Measurements from ENCODE around the gene C1orf226. TPM values are rescaled to one million over a fixed set of nuclear protein-coding genes. Genes with fewer than 3 reads are reported as not detected.
"Not testable (repeated sequence)": the region's sequence is repeated elsewhere in the genome, so short reads cannot be mapped to it uniquely, and the experiment has no call there.

The C1orf226 gene
- total RNA-seq, 1 experiment from 2014 or later, result 34.3 TPM

DNA sequence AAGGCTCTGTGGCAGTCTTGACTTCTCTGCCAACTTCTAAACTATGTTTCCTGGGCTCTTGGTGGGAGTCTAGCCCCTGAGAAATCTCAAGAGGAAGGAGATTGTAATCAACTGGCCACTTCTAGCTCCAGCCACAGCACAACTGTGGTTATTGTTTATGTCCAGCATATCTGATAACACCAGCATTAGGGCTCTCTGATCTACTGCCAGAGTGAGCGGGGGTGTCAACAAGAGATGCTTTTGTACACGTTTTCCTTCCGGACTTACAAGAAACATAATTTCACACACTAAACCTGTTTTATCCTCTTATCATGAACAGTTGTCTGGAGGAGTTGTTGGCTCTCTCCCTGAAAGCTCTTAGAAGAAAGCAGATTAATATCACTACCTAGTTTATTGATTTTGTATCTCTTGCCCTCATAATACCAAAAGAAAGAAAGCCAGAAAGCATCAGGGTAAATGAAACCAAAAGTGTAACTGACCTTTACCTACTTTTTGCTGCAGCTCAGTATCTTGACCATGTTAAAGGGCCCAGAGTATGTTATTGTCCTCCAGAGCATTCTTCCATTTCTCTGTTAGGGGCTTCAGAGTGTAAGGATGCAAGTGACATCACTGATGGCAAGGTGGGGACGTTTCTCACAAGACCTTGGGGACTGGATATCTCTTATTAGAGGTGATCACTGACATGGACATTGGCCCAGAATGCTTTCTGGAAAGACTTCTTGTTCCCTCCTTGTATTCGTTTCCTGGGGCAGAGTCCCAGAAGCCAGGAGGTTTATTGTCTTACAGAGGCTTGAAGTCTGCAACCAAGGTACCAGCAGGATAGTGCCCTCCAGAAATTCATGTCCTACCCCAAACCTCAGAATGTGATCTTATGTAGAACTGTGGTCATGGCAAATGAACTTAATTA lies 40.0 kb downstream of the C1orf226 start:
- CTCF ChIA-PET, result no interaction called here
- Histone ChIP-seq H3K4me3 (ENCODE audit: low read depth, low read length, poor library complexity, severe bottlenecking) (no peak overlapping the region), H3K9me3 (ENCODE audit: low read depth, low read length, poor library complexity, severe bottlenecking) (peaks cover 9% of the 10 kb centered on the region), H3K27ac (ENCODE audit: low read depth, low read length, poor library complexity, severe bottlenecking) (no peak overlapping the region), H3K27me3 (replicated peaks; ENCODE audit: insufficient read depth, low read depth, low read length, poor library complexity) (no peaks in the 10 kb centered on the region), H3K4me1 (ENCODE audit: insufficient read depth, low read length, poor library complexity, severe bottlenecking) (no peaks in the 10 kb centered on the region), H3K36me3 (ENCODE audit: insufficient read depth, low read length, poor library complexity, severe bottlenecking) (no peaks in the 10 kb centered on the region)
- no peak for TF ChIP-seq EZH2 (IDR thresholded peaks at IDR 0.05; ENCODE audit: borderline replicate concordance, low read depth, low read length, poor library complexity, severe bottlenecking)
- TF ChIP-seq, protein P1, sequence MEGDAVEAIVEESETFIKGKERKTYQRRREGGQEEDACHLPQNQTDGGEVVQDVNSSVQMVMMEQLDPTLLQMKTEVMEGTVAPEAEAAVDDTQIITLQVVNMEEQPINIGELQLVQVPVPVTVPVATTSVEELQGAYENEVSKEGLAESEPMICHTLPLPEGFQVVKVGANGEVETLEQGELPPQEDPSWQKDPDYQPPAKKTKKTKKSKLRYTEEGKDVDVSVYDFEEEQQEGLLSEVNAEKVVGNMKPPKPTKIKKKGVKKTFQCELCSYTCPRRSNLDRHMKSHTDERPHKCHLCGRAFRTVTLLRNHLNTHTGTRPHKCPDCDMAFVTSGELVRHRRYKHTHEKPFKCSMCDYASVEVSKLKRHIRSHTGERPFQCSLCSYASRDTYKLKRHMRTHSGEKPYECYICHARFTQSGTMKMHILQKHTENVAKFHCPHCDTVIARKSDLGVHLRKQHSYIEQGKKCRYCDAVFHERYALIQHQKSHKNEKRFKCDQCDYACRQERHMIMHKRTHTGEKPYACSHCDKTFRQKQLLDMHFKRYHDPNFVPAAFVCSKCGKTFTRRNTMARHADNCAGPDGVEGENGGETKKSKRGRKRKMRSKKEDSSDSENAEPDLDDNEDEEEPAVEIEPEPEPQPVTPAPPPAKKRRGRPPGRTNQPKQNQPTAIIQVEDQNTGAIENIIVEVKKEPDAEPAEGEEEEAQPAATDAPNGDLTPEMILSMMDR (conservative IDR thresholded peaks at IDR 0.05; ENCODE audit: low read depth, low read length), result no peak
- POLR2A ChIA-PET (ENCODE audit: low non-redundant PET), result no interaction called here
- no TSS peak for BruUV-seq (replicated peaks)
- intact Hi-C loops (cut with micrococcal nuclease; ENCODE audit: unreplicated experiment), result no loop called here
- DNase-seq (ENCODE audit: low spot score), result no peak

DNA sequence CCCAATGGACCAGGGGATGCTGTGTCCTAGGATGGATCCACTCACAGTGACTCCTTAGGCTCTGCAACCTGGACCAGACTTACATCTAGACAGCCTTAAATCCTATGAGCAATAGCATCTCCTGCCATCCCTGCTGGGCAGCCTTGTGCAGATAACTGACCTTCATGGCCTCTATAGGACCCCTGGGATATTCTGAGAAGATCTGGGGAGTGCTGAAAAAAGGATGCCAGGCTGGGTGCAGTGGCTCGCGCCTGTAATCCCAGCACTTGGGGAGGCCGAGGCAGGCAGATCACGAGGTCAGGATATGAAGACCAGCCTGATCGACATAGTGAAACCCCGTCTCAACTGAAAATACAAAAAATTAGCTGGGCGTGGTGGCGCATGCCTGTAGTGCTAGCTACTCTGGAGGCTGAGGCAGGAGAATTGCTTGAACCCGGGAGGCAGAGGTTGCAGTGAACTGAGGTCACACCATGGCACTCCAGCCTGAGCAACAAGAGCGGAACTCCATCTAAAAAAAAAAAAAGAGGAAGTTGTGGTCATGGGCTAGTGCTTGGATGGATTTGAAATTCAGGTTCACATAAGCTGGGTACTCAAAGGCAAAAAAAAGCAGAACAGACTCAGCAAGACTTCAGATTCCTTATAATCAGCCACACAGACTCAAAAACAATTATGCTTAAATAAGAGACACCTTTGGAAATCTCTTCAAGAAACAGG lies 41.3 kb downstream of the C1orf226 start:
- no peak overlapping the region for H3K4me3 ChIP-seq (ENCODE audit: low read depth, low read length, poor library complexity, severe bottlenecking)
- peaks cover 9% of the 10 kb centered on the region for H3K9me3 ChIP-seq (ENCODE audit: low read depth, low read length, poor library complexity, severe bottlenecking)
- ChIA-PET POLR2A (ENCODE audit: low non-redundant PET) (no interaction called here), CTCF (no interaction called here)
- TF ChIP-seq, protein P1 (conservative IDR thresholded peaks at IDR 0.05; ENCODE audit: low read depth, low read length), result no peak
- TF ChIP-seq EZH2 (IDR thresholded peaks at IDR 0.05; ENCODE audit: borderline replicate concordance, low read depth, low read length, poor library complexity, severe bottlenecking), result no peak
- H3K4me1 ChIP-seq (ENCODE audit: insufficient read depth, low read length, poor library complexity, severe bottlenecking), result no peaks in the 10 kb centered on the region
- no peak overlapping the region for H3K27ac ChIP-seq (ENCODE audit: low read depth, low read length, poor library complexity, severe bottlenecking)
- intact Hi-C loops (cut with micrococcal nuclease; ENCODE audit: unreplicated experiment), result no loop called here
- no peak for DNase-seq (ENCODE audit: low spot score)
- H3K36me3 ChIP-seq (ENCODE audit: insufficient read depth, low read length, poor library complexity, severe bottlenecking), result no peaks in the 10 kb centered on the region
- H3K27me3 ChIP-seq (replicated peaks; ENCODE audit: insufficient read depth, low read depth, low read length, poor library complexity), result no peaks in the 10 kb centered on the region
- no TSS peak for BruUV-seq (replicated peaks)

DNA sequence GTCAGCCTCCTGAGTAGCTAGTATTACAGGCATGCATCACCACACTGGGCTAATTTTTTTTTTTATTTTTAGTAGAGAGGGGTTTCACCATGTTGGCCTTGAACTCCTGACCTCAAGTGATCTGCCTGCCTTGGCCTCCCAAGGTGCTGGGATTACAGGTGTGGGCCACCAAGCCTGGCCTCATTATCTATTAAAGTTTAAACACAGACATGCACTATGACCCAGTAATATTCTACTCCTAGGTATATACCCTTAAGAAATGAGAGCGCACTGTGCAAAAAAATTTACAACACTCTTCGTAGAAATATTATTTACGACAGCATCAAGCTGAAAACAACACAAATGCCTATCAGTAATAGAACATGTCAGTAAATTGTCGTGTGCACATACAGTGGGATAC lies 49.1 kb downstream of the C1orf226 start:
- TF ChIP-seq EZH2 (IDR thresholded peaks at IDR 0.05; ENCODE audit: borderline replicate concordance, low read depth, low read length, poor library complexity, severe bottlenecking), result no peak
- TF ChIP-seq, protein P1 (conservative IDR thresholded peaks at IDR 0.05; ENCODE audit: low read depth, low read length), result no peak
- H3K4me3 ChIP-seq (ENCODE audit: low read depth, low read length, poor library complexity, severe bottlenecking), result no peak overlapping the region
- no peak overlapping the region for H3K27ac ChIP-seq (ENCODE audit: low read depth, low read length, poor library complexity, severe bottlenecking)
- no peaks in the 10 kb centered on the region for H3K36me3 ChIP-seq (ENCODE audit: insufficient read depth, low read length, poor library complexity, severe bottlenecking)
- ChIA-PET CTCF (no interaction called here), POLR2A (ENCODE audit: low non-redundant PET) (no interaction called here)
- H3K27me3 ChIP-seq (replicated peaks; ENCODE audit: insufficient read depth, low read depth, low read length, poor library complexity), result no peaks in the 10 kb centered on the region
- intact Hi-C loops (cut with micrococcal nuclease; ENCODE audit: unreplicated experiment), result no loop called here
- no TSS peak for BruUV-seq (replicated peaks)
- H3K9me3 ChIP-seq (ENCODE audit: low read depth, low read length, poor library complexity, severe bottlenecking), result no peaks in the 10 kb centered on the region
- no peaks in the 10 kb centered on the region for H3K4me1 ChIP-seq (ENCODE audit: insufficient read depth, low read length, poor library complexity, severe bottlenecking)
- no peak for DNase-seq (ENCODE audit: low spot score)

DNA sequence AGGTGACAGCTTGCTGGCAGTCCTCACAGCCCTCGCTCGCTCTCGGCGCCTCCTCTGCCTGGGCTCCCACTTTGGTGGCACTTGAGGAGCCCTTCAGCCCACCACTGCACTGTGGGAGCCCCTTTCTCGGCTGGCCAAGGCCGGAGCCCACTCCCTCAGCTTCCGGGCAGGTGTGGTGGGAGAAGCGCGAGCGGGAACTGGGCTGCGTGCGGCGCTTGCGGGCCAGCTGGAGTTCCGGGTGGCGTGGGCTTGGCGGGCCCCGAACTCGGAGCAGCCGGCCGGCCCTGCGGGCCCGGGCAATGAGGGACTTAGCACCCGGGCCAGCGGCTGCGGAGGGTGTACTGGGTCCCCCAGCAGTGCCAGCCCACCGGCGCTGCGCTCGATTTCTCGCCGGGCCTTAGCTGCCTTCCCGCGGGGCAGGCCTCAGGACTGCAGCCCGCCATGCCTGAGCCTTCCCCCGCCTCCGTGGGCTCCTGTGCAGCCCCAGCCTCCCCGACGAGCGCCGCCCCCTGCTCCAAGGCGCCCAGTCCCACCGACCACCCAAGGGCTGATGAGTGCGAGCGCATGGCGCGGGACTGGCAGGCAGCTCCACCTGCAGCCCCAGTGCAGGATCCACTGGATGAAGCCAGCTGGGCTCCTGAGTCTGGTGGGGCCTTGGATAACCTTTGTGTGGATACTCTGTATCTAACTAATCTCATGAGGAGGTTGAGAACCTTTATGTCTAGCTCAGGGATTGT lies 51.6 kb downstream of the C1orf226 start:
- H3K4me3 ChIP-seq (ENCODE audit: low read depth, low read length, poor library complexity, severe bottlenecking); POLR2A ChIA-PET (ENCODE audit: low non-redundant PET); H3K27ac ChIP-seq (ENCODE audit: low read depth, low read length, poor library complexity, severe bottlenecking); H3K27me3 ChIP-seq (replicated peaks; ENCODE audit: insufficient read depth, low read depth, low read length, poor library complexity); BruUV-seq (replicated peaks); H3K4me1 ChIP-seq (ENCODE audit: insufficient read depth, low read length, poor library complexity, severe bottlenecking); CTCF ChIA-PET; intact Hi-C loops (cut with micrococcal nuclease; ENCODE audit: unreplicated experiment); H3K36me3 ChIP-seq (ENCODE audit: insufficient read depth, low read length, poor library complexity, severe bottlenecking); DNase-seq (ENCODE audit: low spot score); H3K9me3 ChIP-seq (ENCODE audit: low read depth, low read length, poor library complexity, severe bottlenecking): not testable (repeated sequence)
